Hypothalamus (tissue), 51 donors: ENCODE data around the gene UNC119B.
"Not testable (repeated sequence)": the region's sequence is repeated elsewhere in the genome, so short reads cannot be mapped to it uniquely, and the experiment has no call there.

Experiments used
- DNase-seq, 51 donors: peaks; one replicate each; lab custom pipeline; 2025; lab: John Stamatoyannopoulos, UW

UNC119B gene

GRCh38 chr12:120710031-120710804 is at the start of gene UNC119B:
Gene UNC119B, plus strand, starts transcription at chr12:120710458. Its CDS starts 17 bp downstream, at chr12:120710475.
- peak in 48 of 51 donors; percentile 12 to 79 (median 56) for DNase-seq

GRCh38 chr12:120661432-120661831 is 48.8 kb upstream of the UNC119B start:
- DNase-seq = no peak

GRCh38 chr12:120662879-120663278 is 47.4 kb upstream of the UNC119B start:
- DNase-seq = no peak

- DNase-seq = no peak
Observed at GRCh38 chr12:120663741-120664140, 46.5 kb upstream of the UNC119B start.

GRCh38 chr12:120666571-120667390 is 43.5 kb upstream of the UNC119B start:
- DNase-seq = no peak

GRCh38 chr12:120668091-120668867 is 42.0 kb upstream of the UNC119B start:
- DNase-seq = no peak

- peak in 2 of 51 donors; percentile 5 to 9 for DNase-seq
Observed at GRCh38 chr12:120668868-120669840, 41.1 kb upstream of the UNC119B start.

GRCh38 chr12:120670237-120670636 is 40.0 kb upstream of the UNC119B start:
- not testable (repeated sequence) for DNase-seq

GRCh38 chr12:120670667-120671066 is 39.6 kb upstream of the UNC119B start:
- DNase-seq = no peak

- DNase-seq = no peak
Observed at GRCh38 chr12:120674097-120674636, 36.1 kb upstream of the UNC119B start.

- no peak for DNase-seq
Observed at GRCh38 chr12:120677765-120678473, 32.3 kb upstream of the UNC119B start.

GRCh38 chr12:120678572-120678971 is 31.7 kb upstream of the UNC119B start:
- DNase-seq = no peak

GRCh38 chr12:120680165-120680738 is 30.0 kb upstream of the UNC119B start:
- DNase-seq = no peak

GRCh38 chr12:120684523-120684932 is 25.7 kb upstream of the UNC119B start:
- no peak for DNase-seq

GRCh38 chr12:120685522-120685921 is 24.7 kb upstream of the UNC119B start:
- DNase-seq = no peak

GRCh38 chr12:120686151-120686689 is 24.0 kb upstream of the UNC119B start:
- peak; percentile 83 to 99 (median 97) for DNase-seq

GRCh38 chr12:120686690-120687577 is 23.3 kb upstream of the UNC119B start, which contains the start of gene MLEC:
Gene MLEC, plus strand, starts transcription at chr12:120687149. Its CDS starts 148 bp downstream, at chr12:120687297.
- DNase-seq = peak; percentile 94 to 99 (median 98)
